C4-2B (cell line): ENCODE measurements around the gene KCNIP4.

Experiments
- H3K27ac ChIP-seq: fragments of 450-650 bp; 2 replicates; pipeline ENCODE4 v1.5.1; 2017
- ZFX ChIP-seq: fragments of 450-650 bp; IDR thresholded peaks from 2 replicates; pipeline ENCODE4 v1.6.1; 2017
- TF ChIP-seq, protein P1 (sequence below): fragments of 450-650 bp; conservative IDR thresholded peaks from 2 replicates; pipeline ENCODE4 v1.5.1; 2017; ENCODE audit warnings: mild to moderate bottlenecking

The KCNIP4 gene

DNA sequence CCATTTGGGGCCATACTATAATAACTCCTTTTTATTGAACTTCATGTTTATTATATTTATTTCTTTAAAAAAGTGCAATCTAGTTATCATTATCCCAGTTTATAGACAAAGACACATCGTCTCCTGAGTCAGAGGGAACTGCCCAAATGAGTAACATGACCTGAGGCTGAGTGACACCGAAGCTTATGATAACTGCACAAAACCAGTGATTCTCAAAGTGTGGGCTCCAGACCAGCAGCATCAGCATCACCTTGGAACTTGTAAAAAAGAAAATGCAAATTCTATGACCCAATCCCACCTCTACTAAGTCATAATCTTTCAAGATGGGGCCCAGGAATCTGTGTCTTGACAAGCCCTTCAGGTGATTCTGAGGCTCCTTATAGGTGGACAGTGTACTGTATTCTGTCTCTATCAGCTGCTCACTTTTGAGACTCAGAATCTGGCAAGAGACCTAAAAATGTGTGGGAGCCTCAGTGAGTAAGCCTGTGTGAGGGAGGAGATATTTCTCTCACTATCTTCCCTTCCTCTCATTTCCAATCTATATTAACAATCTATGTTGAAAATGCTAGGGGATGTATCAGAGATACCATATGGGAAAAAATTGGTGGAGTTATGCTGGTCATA lies 1101.3 kb downstream of the KCNIP4 start:
- TF ChIP-seq ZFX, result no peak
- TF ChIP-seq, protein P1, sequence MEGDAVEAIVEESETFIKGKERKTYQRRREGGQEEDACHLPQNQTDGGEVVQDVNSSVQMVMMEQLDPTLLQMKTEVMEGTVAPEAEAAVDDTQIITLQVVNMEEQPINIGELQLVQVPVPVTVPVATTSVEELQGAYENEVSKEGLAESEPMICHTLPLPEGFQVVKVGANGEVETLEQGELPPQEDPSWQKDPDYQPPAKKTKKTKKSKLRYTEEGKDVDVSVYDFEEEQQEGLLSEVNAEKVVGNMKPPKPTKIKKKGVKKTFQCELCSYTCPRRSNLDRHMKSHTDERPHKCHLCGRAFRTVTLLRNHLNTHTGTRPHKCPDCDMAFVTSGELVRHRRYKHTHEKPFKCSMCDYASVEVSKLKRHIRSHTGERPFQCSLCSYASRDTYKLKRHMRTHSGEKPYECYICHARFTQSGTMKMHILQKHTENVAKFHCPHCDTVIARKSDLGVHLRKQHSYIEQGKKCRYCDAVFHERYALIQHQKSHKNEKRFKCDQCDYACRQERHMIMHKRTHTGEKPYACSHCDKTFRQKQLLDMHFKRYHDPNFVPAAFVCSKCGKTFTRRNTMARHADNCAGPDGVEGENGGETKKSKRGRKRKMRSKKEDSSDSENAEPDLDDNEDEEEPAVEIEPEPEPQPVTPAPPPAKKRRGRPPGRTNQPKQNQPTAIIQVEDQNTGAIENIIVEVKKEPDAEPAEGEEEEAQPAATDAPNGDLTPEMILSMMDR, result no peak
- H3K27ac ChIP-seq, result no peak overlapping the region

DNA sequence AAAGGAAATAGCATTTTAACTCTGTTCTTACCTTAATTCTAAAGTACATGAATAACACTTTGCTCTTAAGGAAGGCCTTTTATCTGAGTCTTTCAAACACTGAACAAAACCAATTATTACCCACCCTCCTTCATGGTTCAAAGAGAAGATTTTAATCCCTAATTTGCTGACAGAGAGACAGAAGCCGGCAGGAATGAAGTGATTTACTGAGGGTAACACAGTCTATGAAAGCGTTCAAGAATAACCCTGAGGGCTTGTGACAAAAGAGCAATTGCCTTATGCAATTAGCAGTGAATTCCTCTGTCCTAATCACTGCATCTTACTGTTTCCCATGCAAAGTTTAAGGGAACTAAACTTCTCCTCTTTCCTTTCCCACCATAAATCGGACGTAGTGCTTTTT lies 1104.3 kb downstream of the KCNIP4 start:
- no peak overlapping the region for H3K27ac ChIP-seq
- TF ChIP-seq, protein P1, result no peak
- TF ChIP-seq ZFX, result no peak

DNA sequence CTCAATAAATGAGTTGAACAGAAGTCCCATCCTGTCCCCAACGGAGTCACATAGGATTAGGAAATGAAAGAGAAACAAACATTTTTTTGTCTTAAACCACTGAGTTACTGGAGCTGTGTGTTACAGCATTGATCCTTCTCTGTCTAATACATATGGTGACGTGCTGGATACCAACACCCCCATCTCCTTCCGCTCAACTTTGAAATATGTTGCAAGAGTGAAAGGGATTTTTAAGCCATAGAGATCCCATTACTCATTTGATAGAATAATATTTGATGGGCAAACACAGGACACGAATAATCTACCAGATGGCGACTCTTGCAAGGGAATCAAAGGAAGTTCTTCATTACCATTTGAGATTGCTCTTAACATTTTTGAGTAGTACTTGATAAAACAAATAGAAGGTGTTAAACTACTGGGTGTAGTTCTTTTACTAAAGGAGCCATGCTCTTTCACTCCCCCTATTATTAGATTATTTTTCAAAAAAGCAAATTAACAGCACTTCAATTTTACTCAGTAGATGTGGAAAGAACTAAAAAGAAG lies 1107.9 kb downstream of the KCNIP4 start:
- H3K27ac ChIP-seq, result no peak overlapping the region
- TF ChIP-seq, protein P1, result no peak
- TF ChIP-seq ZFX, result no peak

DNA sequence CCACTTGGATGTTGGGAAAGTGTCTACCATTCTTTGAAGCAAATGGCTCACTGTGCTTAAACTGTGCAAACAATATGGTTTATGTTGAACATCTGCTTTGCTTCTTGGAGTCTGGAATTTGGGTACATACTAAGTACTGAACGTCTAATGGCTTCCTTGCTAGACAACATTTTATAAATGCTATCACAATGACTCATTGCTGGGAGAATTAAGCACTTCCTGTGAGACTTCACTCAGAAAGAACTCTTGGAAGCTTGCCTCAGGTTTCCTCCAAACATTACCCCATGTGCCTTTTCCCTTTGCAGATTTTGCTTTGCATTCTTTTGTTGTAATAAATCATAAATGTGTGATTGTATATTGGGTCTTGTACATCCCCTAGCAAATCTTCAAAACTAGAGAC lies 1108.6 kb downstream of the KCNIP4 start:
- H3K27ac ChIP-seq, result no peak overlapping the region

DNA sequence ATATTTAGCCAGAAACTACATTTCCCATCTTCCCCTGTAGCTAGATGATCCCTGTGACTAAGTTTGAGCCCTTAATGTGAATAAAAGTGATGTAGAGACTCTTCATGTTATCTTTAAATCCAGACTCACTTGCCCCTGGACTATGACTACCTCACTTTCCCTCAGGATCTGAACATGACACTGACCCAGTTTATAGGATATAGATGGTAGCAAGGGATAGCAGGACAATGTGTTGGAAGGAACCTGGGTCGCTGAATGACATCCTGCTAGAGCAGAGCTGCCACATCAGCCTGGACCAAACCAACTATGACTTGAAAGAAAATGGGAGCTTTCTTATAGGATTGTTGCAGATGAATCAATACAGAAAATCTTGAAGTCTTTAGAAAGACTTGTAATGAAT lies 1110.1 kb downstream of the KCNIP4 start:
- no peak for TF ChIP-seq ZFX
- TF ChIP-seq, protein P1, result no peak
- no peak overlapping the region for H3K27ac ChIP-seq

More for the DNA sequence above, 1108.6 kb downstream of the KCNIP4 start:
- no peak for TF ChIP-seq ZFX
- TF ChIP-seq, protein P1, result no peak

- no peak overlapping the region for H3K27ac ChIP-seq
- TF ChIP-seq, protein P1, result no peak
- no peak for TF ChIP-seq ZFX
Observed at GRCh38 chr4:20832826-20833225, 1115.7 kb downstream of the KCNIP4 start.

DNA sequence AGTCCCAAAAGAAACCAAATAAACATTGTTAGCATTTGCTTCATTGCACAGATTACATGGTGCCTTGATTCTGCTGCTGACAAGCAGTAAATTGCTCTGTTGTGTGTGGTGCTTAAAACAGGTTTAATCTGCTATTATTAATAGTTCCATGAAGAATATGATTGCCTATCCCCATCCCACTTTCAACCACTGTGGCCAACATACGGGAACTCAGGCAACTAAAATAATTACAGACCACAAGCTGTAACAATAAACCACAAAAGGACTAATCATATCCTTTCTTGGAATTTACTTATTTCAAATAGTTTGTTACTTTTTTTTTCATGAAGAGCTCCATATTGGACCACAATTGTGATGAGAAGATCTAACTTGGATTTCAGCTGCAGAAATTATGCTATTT lies 1116.8 kb downstream of the KCNIP4 start:
- H3K27ac ChIP-seq, result no peak overlapping the region
- TF ChIP-seq, protein P1, result no peak
- TF ChIP-seq ZFX, result no peak
